Tibial nerve (tissue), 4 donors: Measurements from ENCODE around the gene DDX46.

Source experiments
- EP300 ChIP-seq, 2 donors: sonication (generic); formaldehyde crosslinking; IDR thresholded peaks; one replicate each; pipeline ENCODE4 v1.6.1; 2017; ENCODE audit warnings: antibody characterized with exemption in 2 of 2, mild to moderate bottlenecking in 1 of 2
- TF ChIP-seq, protein P1 (sequence below), 5 experiments: fragments of 200-600 bp in 3 of 5; fragments of 450-650 bp in 2 of 5; sonication (generic) in 3 of 5; IDR thresholded peaks; one replicate each; pipeline ENCODE4 v1.5.1; 2016 to 2019; ENCODE audit warnings: antibody characterized with exemption in 5 of 5, mild to moderate bottlenecking in 3 of 5, moderate library complexity in 2 of 5

GRCh38 chr5:134736173-134736812 lies 22.3 kb upstream of the DDX46 start:
- TF ChIP-seq, protein P1, sequence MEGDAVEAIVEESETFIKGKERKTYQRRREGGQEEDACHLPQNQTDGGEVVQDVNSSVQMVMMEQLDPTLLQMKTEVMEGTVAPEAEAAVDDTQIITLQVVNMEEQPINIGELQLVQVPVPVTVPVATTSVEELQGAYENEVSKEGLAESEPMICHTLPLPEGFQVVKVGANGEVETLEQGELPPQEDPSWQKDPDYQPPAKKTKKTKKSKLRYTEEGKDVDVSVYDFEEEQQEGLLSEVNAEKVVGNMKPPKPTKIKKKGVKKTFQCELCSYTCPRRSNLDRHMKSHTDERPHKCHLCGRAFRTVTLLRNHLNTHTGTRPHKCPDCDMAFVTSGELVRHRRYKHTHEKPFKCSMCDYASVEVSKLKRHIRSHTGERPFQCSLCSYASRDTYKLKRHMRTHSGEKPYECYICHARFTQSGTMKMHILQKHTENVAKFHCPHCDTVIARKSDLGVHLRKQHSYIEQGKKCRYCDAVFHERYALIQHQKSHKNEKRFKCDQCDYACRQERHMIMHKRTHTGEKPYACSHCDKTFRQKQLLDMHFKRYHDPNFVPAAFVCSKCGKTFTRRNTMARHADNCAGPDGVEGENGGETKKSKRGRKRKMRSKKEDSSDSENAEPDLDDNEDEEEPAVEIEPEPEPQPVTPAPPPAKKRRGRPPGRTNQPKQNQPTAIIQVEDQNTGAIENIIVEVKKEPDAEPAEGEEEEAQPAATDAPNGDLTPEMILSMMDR (IDR thresholded peaks at IDR 0.05): no peak
- TF ChIP-seq EP300 (IDR thresholded peaks at IDR 0.05): no peak
